Kidney (tissue), 14 donors: Measurements from ENCODE around the gene TMEM132C. TPM values are rescaled to one million over a fixed set of nuclear protein-coding genes. Genes with fewer than 3 reads are reported as not detected.

ENCODE experiments used
- DNase-seq, 5 donors: peaks; one replicate each; pipeline ENCODE4 v3.0.0-alpha.2; 2013 to 2020
- FAIRE-seq: peaks from 2 replicates; lab custom pipeline; 2012; peaks lifted over from hg19 to GRCh38; lab: Jason Lieb, UNC
- H3K27ac ChIP-seq, 2 donors: one replicate each; pipeline ENCODE4 v1.7.0; 2013; ENCODE audit warnings: low read depth in 2 of 2, low read length in 2 of 2, inconsistent platforms in 1 of 2
- H3K27me3 ChIP-seq: one replicate; pipeline ENCODE4 v1.7.1; 2013; ENCODE audit warnings: low read length, inconsistent platforms; ENCODE audit not compliant: control insufficient read depth, insufficient read depth
- H3K36me3 ChIP-seq, 3 donors: one replicate each; pipeline versions ENCODE4 v1.7.0 to v1.7.1; 2013; ENCODE audit warnings: low read length in 3 of 3, control low read depth in 1 of 3, inconsistent platforms in 1 of 3; ENCODE audit not compliant: insufficient read depth in 3 of 3, control insufficient read depth in 2 of 3
- H3K4me1 ChIP-seq, 3 donors: one replicate each; pipeline versions ENCODE4 v1.7.0 to v1.7.1; 2013; ENCODE audit warnings: low read length in 3 of 3, inconsistent platforms in 1 of 3, low read depth in 1 of 3; ENCODE audit not compliant: control insufficient read depth in 2 of 3, insufficient read depth in 2 of 3
- H3K4me3 ChIP-seq, 3 donors: one replicate each; pipeline versions ENCODE4 v1.7.0 to v1.8.1; 2013; ENCODE audit warnings: low read length in 3 of 3, control low read depth in 1 of 3, inconsistent platforms in 1 of 3
- H3K9ac ChIP-seq, 3 donors: one replicate each; pipeline versions ENCODE4 v1.7.0 to v1.7.1; 2013; ENCODE audit warnings: low read length in 3 of 3, control low read depth in 1 of 3, inconsistent platforms in 1 of 3
- H3K9me3 ChIP-seq, 3 donors: one replicate each; pipeline versions ENCODE4 v1.7.0 to v1.7.1; 2013; ENCODE audit warnings: low read length in 3 of 3, control low read depth in 1 of 3, inconsistent platforms in 1 of 3; ENCODE audit not compliant: control insufficient read depth in 2 of 3, insufficient read depth in 1 of 3
- CTCF ChIP-seq: IDR thresholded peaks from 3 replicates; pipeline ENCODE4 v1.5.1; 2012; ENCODE audit warnings: mild to moderate bottlenecking, moderate library complexity, borderline replicate concordance; ENCODE audit not compliant: insufficient read depth; ENCODE audit errors: extremely low read depth
- intact Hi-C: fragments of 100-400 bp; cut with DNase I; formaldehyde crosslinking; loops from one replicate; pipeline ENCODE4 v1.11.1; 2022
- polyA plus RNA-seq: library from polyadenylated mRNA; stranded (reverse); fragments of 350-450 nt; fragmentation: Illumina TruSeq; extraction: RNeasy Lipid Tissue Mini Kit (QIAGEN cat#74804); gene quantifications from one replicate; pipeline ENCODE4 v1.2.3, GENCODE V29; 2014; ENCODE audit warnings: low read depth, low replicate concordance; ENCODE audit not compliant: insufficient read depth
- total RNA-seq: library from RNA; stranded (reverse); fragmentation: NEBNext Ultra II Directional; extraction: Animal tissue kit (Norgen Biotek cat#: 25700); gene quantifications from one replicate; pipeline ENCODE4 v1.2.1, GENCODE V29; 2021
- donor health status: control.
- donor health status: control.
- donor health status: control.
- donor health status: control.
- donor health status: control.
- donor health status: DM: yes; HTN: yes; CAD: no.
- donor health status: Normal renal cell carcinoma (clear cell type).

The TMEM132C gene
- total and polyA plus RNA-seq, 2 donors from 2014 or later = 0.28 to 0.75 TPM

GRCh38 chr12:128402486-128403243 lies 135.7 kb downstream of the TMEM132C start:
- intact Hi-C loops = no loop called here
- Histone ChIP-seq H3K27me3 (no peaks in the 10 kb centered on the region), H3K9me3 (no peaks in the 10 kb centered on the region), H3K4me3 (no peak overlapping the region), H3K36me3 (no peaks in the 10 kb centered on the region), H3K4me1 (no peaks in the 10 kb centered on the region), H3K9ac (no peak overlapping the region), H3K27ac (no peak overlapping the region)
- FAIRE-seq (no peak), DNase-seq (peak in 4 of 5 donors; percentile 44 to 58 (median 54))
- no peak for TF ChIP-seq CTCF

DNA sequence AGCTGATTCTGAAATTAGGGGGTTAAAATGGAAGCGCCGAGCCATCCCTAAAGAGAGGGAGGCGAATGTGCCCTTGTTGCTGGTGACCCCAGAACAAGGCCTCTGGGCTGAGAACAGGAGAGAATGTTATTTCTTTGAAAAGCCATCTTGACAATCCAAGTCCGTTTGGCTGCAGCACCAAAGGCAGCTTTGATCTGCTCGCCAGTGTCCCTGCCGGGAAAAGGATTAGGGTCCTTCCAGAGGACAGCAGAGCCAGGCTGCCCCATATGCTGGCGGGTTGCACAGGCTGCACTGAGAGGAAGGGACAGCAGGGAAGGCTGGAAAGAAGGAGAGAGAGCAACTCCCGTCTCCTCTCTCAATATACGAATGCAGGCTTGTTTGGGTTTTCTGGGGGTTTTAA lies 141.7 kb downstream of the TMEM132C start:
- Histone ChIP-seq H3K36me3 (no peaks in the 10 kb centered on the region), H3K4me1 (no peaks in the 10 kb centered on the region), H3K27ac (no peak overlapping the region), H3K9me3 (no peaks in the 10 kb centered on the region), H3K9ac (no peak overlapping the region), H3K27me3 (no peaks in the 10 kb centered on the region), H3K4me3 (no peak overlapping the region)
- no peak for FAIRE-seq
- intact Hi-C loops = no loop called here
- TF ChIP-seq CTCF = no peak
- peak in 1 of 5 donors; percentile 24 for DNase-seq

- H3K9me3 ChIP-seq = no peaks in the 10 kb centered on the region
- H3K9ac ChIP-seq = no peak overlapping the region
- TF ChIP-seq CTCF = no peak
- H3K27ac ChIP-seq = no peak overlapping the region
- intact Hi-C loops = no loop called here
- FAIRE-seq (no peak), DNase-seq (no peak)
- H3K4me1 ChIP-seq = no peaks in the 10 kb centered on the region
- H3K36me3 ChIP-seq = no peaks in the 10 kb centered on the region
- H3K27me3 ChIP-seq = no peaks in the 10 kb centered on the region
- H3K4me3 ChIP-seq = no peak overlapping the region
These were observed 148.1 kb downstream of the TMEM132C start for GRCh38 chr12:128415036-128415560.
